HG03103 (cell line): Measurements from ENCODE around the gene OSBPL5.
"Not testable (repeated sequence)": the region's sequence is repeated elsewhere in the genome, so short reads cannot be mapped to it uniquely, and the experiment has no call there.

Source experiments
- ATAC-seq: cut with Tn5 transposase; IDR thresholded peaks from one replicate; pipeline ENCODE4 v1.9.1; 2021; ENCODE audit warnings: low read depth; ENCODE audit not compliant: unreplicated experiment

OSBPL5 gene

DNA sequence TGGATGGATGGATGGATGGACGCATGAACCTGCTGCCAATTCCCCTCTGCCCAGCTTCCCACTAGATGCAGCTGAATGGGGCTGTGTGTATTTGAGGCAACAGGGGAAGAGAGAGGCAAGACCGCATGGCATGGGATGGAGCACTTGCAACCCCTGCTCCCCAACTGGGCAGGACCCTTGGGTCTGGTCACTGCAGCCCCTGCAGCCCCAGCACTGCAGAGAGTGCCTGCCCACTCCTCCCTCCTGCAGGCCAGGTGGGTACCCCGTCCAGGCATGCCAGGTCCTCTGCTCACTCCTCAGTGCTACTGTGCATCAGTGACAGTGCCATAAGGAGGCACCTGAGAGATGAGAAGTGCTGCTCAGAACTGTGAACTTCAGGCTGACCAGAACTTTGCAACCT lies 40.3 kb downstream of the OSBPL5 start:
- ATAC-seq = no peak

DNA sequence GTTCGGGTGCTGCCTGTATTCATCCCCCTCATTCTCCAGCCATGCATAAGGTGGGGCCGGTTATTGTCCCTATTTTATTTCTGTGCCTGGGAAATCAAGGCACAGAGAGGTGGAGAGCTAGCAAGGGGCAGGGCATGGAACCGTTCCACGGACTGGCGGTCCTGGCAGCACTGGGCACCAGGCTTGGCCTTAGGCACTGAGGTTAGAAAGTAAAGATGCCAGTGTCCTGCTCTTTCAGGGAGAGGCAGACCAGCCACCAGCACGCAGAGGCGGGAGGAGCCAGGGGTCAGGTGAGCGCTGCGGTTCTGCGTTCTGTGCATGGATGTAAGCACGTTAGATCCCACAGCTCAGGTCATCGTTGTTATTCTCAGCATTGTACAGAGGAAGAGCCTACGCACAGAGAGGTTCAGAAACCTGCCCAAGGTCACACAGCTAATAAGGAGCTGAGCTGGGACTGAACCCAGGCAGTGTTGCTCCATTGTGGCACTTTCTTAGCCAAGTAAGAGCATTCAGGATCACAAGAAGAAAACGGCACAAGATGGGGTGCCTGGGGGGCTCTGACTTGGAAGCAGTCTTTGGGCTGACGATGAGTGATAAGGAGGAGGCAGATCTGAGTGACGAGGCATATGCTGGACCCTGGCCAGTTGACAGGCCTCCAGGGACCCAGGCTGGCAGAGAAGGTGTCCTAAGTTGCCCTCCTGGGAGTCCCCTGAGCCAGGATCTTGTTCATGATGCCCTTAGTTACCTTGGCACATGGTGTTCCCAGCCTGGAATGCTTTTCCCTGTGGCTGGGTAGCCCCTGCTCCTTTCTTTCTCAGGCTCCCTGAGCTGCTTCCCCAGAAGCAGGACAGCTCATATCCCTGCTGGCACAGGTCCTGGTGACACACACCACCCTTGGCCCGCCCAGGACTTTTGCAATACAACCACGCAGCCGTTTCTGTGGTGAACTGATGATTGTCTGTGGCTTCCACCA lies 41.1 kb downstream of the OSBPL5 start:
- no peak for ATAC-seq

DNA sequence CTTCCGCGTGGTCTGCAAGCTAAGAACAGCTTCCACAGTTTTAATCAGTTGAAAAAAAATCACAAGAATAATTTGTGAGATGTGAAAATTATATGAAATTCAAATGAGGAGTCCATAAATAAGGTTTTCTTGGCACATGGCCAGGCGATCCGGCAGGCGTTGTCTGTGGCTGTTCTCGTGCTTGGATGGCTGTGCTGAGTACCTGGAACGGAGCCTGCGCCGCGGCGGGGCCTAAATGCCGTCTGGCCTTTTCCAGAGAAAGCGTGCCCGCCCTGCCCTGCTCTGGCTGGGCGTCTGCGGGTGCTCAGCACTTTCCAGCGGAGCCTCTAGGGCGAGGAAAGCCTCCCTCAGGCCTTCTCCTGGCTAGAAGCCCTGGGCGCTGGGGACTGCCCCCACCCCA lies 41.8 kb downstream of the OSBPL5 start:
- no peak for ATAC-seq

DNA sequence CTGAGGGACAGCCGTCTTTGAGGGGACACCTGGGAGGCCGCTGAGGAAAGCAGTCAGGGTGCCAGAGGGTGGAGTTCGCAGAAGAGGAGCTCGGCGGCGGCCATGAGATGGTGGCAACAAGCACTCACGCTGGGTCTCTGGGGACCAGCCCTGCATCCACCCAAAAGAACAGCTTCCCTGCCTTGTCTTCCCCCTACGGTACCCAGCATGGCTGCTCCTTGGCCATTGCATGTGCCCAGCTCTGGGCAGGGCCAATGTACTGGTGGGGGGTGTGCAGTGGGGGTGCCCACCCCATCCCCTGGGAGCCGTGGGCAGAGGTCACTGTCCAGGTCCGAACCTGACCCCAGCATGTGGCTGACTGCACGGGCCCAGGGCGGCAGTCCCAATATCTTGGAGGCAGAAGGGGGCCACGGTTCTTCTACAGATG lies 42.3 kb downstream of the OSBPL5 start:
- ATAC-seq = no peak

DNA sequence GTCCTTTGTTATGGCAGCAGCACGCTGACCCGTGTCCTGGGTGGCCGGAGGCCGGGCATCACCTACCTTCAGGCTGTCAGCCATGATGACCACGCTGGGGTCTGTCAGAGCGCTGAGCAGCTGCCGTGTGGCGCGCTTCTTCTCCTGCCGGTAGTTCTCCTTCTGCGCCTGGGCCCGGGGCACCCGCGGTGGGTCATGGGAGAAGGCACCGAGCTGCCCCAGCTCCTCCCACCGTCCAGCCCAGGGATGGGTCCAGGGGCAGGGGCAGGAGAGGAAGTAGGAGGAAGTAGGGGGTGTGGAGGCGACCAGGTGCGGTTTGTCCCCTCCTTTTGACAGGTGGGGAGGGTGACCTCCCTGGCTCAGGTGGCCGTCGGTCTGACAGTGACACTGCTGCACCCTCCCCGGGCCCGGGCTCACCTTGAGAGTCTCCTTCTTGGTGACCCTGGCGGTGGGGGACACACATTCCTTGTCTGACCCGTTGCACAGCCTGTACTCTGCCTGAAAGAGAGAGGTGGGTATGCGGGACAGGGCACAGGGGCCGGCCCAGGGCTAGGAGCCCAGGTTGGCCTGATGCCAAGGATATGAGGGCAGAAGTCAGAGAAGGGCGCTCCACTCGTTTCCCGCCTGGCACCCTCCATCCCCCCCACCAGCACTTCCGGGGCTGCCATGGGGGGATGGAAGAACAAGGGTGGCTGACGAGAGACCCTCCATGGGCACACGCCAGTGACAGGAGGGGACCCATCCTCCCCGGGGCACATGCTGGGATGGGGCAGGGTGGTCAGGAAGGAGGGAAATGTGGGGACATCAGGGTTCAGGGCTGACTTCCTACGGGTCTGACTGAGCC lies 43.0 kb downstream of the OSBPL5 start:
- ATAC-seq = no peak

DNA sequence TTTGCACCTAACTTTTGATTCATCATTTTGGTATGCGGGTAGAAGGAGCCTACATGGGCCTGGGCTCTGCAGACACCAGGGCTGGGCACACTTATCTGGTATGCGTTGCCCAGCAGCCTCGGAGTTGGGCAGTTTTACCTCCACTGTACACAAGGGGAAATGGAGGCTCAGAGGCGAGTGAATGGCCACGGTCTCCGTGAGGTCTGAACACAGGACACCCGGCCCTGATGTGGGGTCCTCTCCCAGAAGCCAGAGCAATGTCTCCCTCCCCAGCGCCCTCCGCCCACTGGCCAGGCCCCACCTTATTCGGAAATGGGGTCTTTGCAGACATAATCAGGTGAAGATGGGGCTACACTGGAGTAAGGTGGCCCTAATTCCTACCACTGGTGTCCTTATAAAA lies 43.7 kb downstream of the OSBPL5 start:
- no peak for ATAC-seq

DNA sequence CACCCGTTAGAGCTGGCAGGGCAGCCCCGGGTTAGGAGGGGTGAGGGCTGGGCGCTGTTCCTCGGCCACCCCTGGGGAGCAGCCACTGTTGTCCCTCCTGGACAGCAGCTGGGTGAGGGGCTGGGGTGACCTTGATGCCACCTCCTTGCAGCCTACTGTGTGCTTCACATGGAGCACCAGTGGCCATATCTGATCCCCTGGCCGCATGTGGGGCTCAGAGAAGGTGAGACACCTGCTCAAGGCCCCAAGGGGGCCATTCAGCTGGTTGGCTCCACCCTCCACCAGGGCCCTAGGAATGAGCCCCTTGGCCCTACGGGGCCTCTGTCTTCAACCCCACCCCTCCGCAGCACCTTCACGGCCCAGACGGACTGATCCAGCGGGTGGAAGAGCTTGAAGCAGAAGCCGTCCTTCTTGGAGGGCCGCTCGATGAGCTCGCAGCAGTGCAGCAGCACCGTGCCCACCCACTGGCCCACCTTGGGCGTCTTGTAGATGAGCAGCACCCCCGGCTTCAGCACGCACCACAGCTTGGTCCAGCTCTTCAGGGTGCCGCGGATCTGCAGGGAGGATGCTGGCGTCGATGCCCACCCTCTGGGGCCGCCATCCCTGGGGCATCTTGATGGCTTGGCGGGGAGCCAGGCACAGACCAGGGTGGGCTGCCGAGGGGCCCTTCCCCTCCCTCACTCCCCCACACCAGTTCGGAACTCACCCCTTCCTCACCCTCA lies 44.9 kb downstream of the OSBPL5 start:
- no peak for ATAC-seq

DNA sequence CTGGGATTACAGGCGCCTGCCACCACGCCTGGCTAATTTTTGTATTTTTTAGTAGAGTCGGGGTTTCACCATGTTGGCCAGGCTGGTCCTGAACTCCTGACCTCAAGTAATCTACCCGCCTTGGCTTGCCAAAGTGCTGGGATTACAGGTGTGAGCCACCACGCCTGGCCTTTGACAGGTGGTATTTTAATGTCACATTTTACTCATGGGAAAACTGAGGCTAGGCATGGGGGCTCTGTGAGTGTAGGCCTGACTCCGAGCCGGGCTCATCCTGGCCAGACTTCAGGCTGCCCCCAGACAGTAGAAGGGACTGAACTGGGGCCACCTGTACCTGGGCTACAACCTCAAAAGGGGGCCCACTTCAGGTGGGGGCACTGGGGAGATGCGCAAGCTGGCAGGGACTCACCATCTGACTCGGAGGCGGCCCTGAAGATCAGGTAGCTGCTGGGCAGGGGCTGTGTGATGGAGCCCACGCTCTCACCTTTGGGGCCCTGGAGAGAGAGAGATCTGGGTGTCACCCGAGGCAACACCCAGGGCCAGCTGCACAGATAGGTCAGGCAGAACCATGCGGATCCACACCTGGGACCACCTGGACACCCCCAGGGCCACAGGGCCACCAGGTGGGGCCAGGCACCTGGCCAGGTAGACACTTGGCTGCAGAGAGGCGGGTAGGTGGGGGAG lies 45.8 kb downstream of the OSBPL5 start:
- ATAC-seq = no peak

DNA sequence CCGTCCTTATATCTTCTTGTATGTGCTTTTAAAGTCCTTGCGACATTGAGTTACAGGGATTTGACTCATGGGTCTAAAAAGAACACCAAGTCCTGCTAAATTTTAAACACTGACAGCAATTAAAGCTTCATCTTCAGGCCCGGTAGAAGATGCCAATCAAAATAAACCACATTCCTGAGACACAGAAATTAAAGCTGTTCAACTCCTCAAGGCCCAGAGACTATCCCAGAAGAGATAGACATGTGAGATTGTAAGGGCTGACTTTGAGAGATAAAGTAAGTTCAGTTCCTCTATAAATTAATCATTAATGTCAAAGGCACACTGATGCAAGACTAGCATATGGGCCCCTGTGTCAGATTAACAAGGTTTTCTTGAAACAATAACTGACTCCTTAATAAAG lies 49.8 kb downstream of the OSBPL5 start:
- no peak for ATAC-seq

DNA sequence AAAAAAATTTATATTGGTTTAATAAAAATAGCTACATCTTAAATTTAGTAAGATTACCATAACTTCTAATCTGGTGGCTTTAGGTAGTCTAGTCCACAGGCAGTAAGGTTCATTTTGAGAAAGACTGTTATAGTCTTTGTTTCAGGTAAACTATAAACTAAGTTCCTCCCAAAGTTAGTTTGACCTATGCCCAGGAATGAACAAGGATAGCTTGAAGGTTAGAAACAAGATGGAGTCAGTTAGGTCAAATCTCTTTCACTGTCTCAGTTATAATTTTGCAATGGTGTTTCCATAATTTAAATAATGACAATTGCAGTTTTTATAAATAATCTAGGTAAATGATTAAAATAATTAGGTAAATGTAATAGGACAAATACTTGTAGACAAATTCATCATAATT lies 51.4 kb downstream of the OSBPL5 start:
- not testable (repeated sequence) for ATAC-seq

DNA sequence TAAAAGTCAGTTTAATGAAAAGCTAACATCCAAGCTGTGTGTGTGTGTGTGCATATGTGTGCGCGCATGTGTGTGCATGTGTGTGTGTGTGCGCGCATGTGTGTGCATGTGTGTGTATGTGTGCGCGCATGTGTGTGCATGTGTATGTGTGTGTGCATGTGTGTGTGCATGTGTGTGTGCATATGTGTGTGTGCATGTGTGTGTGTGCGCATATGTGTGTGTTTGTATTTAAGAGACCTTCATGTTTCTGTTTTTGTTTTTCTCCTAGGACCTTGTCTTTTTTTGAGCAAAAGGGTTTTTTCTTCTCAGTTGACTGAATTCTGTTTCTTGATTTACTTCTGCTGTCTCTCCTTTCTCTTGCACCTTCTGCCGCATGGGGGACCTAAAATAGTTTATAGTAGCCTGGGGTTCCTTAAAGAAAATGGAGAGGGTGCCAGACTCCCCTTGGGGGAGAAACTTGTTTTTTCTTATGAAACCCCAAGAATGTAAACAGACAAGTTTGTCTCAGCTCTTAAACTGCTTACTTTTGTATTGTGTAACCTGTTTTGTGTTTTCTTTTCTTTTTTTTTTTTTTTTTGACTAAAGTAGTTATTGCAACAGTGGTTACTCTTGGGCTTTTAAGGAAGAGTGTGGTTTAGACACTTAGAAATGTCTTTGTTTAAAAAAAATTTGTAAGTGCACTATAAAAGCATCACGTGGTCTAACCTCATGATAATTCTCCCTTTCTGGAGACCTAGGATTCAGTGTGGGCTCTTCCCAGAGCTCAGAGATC lies 53.0 kb downstream of the OSBPL5 start:
- no peak for ATAC-seq

DNA sequence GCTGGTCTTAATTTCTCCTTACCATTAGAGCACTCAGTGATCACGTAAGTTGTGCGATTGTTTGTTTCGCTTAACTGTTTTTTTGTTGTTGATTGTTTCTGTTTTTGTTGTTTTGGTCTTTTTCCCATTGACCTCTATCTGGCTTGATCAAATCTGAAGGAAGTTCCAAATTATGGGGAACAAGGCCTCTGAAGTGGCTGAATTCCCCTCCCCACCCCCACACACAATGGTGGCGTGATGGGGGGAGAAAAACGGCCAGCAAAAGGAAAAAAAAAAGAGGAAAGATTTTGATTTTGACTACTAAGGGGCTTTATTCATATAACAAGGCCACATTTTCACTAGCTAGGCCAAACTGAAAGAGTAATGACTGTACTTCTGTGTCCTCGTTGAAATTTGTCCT lies 53.6 kb downstream of the OSBPL5 start:
- ATAC-seq = no peak

DNA sequence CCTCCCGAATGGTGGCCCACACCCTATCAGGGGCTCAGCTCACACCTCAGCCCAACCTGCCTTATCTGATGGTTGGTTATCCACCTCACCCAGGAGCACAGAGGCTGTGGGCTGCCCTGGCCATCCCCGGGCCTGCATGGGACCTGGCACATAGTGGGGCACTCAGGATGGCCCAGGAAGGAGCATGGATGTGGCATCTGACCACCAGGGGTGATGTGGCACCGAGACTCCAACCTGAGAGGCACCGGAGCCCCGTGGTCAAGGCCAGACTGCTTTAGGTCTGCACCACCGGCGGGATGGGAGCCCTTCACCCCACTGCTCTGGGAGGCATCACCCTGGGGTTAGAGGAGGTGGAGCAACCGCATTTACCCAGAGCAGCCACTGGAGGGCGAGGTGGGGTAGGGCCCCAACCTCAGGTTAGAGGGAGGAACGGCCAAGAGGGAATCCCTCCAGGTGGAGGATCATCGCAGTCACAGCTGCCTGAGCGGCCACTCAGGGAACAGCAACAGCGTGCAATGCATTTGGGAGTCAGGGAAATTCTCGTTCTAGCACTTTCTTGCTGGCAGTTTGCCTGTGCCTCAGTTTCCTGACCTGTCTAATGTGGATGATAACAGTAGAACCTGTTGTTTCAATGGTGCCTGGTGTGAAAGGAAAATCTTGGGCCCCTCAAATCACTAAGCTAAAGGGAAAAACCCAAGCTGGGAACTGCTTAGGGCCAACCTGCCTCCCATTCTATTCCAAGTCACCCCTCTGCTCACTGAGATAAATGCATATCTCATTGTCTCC lies 55.0 kb downstream of the OSBPL5 start:
- ATAC-seq = no peak

DNA sequence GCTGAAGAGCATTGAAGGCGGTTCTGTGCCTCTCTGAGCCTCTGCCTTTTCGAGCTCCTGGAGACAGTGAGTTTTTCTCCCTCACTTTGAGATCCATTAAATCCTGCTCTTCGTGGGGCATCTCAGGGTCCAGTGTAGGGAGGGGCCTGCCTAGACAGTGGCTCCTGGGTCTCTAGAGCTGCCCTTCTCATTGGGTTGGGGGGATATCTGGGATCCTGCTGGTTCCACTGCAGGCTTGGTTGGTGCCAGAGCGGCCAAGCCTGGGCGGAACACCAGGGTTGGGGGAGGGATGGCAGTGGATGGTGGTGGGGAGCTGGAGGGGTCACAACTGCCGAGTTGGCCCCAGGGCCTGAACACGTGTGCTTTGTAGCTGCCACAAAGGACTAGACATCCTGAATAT lies 55.7 kb downstream of the OSBPL5 start:
- ATAC-seq = no peak

DNA sequence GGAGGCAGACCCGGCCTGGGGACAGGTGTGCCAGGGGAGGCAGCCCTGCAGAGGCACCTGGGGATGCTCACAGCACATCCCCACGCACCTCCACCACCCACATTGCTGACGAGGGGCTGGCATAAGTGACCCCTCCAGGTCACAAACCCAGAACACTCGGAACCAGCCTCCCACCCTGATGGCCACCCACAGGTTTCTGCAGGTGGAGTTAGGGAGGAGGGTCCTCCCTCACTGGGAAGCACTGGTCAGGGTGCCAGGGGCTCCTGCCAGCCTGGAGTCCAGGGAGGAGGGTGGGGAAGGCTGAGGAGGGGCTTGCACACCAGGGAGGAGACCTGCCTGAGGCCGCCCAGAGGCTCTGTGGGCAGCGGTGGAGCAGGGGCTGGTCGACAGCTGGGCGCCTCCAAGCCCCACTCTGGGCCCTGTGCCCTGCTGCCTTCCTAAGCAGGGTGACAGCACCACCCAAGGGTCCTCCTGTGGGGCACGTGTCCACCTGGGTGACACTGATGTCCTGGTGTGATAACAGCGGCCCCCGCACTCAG lies 56.9 kb downstream of the OSBPL5 start:
- no peak for ATAC-seq

DNA sequence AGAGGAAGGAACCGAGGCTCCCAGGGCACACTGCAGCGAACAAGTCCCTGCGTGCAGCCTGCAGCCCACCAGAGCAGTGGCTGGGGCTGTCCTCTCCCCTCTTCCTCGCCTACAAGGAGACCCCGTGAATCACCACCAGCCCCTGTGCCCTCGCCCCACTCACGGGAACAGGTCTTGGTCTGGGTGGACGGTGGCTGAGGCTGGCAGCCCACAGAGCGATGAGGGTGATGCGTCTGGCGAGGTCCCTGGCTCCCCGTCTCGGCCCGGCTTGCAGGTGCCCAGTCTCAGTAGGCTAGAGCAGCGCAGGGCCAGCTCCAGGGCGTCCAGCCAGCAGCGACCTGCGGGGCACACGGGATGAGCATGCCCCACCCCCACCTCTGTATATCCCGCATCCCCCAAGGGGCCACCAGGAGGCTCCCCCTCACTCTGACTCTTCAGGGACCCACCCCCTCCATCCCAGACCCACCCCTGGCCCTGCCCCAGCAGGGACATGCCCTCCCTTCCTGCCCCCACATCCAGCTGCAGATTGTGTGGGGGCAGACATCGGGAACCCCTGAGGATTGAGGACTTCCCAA lies 57.4 kb downstream of the OSBPL5 start:
- ATAC-seq = no peak

DNA sequence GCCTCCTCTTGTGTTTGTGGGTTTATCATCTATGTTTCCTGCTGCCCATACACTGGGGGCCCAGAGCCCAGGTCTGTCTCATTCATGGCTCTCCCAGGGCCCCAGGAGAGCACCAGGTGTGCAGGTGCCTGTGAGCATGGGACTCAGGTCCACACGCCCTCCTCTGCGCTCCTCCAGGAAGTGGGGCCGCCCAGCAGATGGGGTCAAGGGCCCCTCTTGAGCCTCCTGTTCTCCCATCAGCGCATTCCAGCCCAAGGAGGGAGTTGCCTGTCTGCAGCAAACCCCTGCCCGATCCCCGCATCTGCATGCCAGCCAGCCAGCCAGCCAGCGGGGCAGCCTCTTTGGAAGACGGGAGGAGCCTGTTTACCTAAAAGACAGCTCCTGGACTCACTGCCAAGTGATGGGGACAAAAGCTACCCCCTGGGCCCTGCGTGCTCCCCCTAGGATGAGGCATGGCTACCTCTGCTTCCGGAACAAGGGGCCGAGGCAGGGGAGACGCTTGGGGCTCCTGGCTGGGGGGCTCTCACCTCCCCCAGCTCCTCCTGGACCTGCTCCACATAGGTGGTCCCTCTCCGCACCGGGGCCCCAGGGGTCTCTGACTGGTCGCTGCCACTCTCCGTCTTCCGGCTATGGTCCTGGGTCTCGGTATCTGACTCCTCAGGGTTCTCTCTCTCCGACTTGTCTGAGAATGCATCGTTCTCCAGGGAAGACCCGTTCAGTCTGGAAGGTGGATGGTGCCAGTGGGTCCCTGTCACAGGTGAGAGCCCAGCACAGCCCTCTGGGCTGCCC lies 58.2 kb downstream of the OSBPL5 start:
- no peak for ATAC-seq
